Measurements from ENCODE around the gene SFMBT1. TPM values are rescaled to one million over a fixed set of nuclear protein-coding genes. Genes with fewer than 3 reads are reported as not detected.

The SFMBT1 gene
- total RNA-seq, 1 donor = 34.1 TPM

DNA sequence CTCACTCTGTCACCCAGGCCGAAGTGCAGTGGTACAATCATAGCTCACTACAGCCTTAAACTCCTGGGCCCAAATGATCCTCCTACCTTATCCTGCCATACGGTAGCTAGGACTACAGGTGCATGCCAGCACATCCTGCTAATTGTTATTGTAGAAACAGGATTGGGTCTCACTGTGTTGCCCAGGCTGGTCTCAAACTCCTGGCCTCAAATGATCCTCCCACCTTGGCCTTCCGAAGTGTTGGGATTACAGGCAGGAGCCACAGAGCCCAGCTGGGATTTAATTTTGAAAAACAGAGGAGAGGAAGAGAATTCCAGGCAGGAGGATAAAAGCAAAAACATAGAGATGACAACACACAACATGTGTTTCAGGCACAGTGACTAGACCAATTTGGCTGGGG, 40.5 kb downstream of the SFMBT1 start:
- H3K9me3 ChIP-seq (ENCODE audit: low read depth, low read length) = no peaks in the 10 kb centered on the region
- H3K27me3 ChIP-seq (ENCODE audit: insufficient read depth, low read length) = no peaks in the 10 kb centered on the region
- no peak overlapping the region for H3K4me3 ChIP-seq (ENCODE audit: low read length)
- peaks cover 5% of the 10 kb centered on the region for H3K4me1 ChIP-seq (ENCODE audit: insufficient read depth, low read length)

DNA sequence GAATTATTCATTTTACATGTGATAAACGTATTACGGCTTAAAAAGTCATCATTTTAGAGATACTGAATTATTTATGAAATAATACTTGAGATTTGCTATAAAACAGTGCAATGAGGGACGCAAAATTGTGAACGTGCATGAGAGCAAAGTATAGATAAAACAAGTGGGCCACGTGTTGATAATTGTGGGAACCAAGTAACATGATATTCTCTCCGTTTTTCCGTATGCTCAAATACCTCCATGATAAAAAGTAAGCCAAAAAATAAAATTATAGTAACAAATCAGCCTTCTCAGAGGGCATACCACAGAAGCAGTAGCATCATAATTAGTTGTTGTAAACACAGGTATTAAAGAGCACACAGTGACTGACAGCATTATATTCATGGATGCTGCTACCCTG, 42.6 kb downstream of the SFMBT1 start:
- H3K4me1 ChIP-seq (ENCODE audit: insufficient read depth, low read length) = no peaks in the 10 kb centered on the region
- no peaks in the 10 kb centered on the region for H3K27me3 ChIP-seq (ENCODE audit: insufficient read depth, low read length)
- H3K9me3 ChIP-seq (ENCODE audit: low read depth, low read length) = no peaks in the 10 kb centered on the region
- no peak overlapping the region for H3K4me3 ChIP-seq (ENCODE audit: low read length)

DNA sequence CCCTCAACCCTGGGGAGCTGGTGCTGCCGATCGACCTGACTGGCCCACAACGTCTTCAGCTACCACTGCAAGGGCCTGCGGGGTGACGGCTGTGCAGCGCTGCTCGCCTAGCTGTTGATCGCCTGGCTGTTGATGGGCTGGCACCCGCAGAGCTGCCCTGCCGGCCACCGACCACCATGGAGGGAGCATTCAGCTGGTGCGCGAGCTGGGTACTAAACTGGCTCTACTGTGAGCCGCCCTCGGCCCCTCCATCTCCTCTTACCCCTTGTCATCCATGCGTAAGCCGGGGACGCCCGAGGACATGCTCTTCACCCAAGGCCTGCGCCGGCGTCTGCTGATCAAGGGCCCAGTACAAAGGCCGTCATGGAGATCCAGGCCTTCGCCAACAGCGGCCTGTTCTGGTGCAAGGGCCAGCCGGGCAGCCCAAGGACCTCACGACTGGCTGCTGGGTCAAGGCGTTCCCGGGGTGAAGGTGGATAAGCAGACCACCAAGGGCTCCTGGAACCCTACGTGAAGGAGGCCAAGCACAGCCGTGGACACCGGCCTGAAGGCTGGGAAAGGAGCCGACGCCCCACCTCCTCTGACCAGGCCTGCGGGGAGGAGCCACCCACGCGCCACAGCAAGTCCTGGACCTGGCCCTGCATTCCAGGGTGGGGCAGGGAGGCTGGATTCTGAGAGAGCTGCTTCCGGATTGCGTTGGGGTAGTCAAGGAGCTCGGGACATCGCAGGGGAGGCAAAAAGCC, 46.9 kb downstream of the SFMBT1 start:
- no peaks in the 10 kb centered on the region for H3K4me1 ChIP-seq (ENCODE audit: insufficient read depth, low read length)
- H3K27me3 ChIP-seq (ENCODE audit: insufficient read depth, low read length) = no peaks in the 10 kb centered on the region
- no peaks in the 10 kb centered on the region for H3K9me3 ChIP-seq (ENCODE audit: low read depth, low read length)
- no peak overlapping the region for H3K4me3 ChIP-seq (ENCODE audit: low read length)

DNA sequence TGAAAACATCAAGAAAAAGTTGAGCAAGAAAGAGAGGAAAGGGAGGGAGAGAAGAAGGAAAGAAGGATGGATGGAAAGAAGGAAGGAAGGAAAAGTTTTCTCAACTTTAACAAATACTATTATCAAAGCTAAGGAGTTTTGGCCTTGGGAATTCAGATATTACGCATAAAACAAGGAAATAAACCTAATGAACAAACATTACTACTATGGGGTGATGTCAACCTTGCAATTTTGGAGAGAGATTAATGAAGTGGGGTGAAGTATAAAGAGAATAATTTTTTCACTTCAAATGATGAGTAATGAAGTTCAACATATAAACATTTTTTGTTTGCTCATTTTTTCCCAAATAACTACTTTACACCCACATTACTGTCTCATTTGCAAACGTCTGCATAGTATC, 55.2 kb downstream of the SFMBT1 start:
- Histone ChIP-seq H3K4me3 (ENCODE audit: low read length) (no peak overlapping the region), H3K9me3 (ENCODE audit: low read depth, low read length) (no peaks in the 10 kb centered on the region), H3K27me3 (ENCODE audit: insufficient read depth, low read length) (no peaks in the 10 kb centered on the region), H3K4me1 (ENCODE audit: insufficient read depth, low read length) (no peaks in the 10 kb centered on the region)

DNA sequence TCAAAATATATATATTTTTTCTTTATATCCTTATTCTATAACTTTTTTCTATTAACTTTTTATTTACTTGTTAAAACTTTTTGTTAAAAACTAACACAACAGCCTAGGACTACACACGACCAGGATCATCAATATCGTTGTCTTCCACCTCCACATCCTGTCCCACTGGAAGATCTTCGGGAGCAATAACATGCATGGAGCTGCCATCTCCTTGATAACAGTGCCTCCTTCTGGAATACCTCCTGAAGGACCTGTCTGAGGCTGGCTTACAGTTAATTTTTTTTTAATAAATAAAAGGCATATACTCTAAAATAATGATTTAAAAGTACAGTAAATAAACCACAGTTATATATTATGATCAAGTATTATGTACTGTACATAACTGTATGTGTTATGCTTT, 58.9 kb downstream of the SFMBT1 start:
- Histone ChIP-seq H3K4me3 (ENCODE audit: low read length) (no peak overlapping the region), H3K4me1 (ENCODE audit: insufficient read depth, low read length) (peaks cover 17% of the 10 kb centered on the region), H3K27me3 (ENCODE audit: insufficient read depth, low read length) (no peaks in the 10 kb centered on the region), H3K9me3 (ENCODE audit: low read depth, low read length) (no peaks in the 10 kb centered on the region)

DNA sequence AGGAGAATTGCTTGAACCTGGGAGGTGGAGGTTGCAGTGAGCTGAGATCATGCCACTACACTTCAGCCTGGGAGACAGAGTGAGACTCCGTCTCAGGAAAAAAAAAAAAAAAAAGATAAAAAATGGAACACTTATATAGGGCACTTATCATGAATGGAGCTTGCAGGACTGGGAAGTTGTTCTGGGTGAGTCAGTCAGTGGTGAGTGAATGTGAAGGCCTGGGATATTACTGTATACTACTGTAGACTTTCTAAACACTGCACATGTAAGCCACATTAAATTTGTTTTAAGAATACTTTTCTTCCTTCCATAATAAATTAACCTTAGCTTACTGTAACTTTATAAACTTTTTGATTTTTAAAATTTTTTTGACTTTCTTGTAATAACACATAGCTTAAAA, 59.8 kb downstream of the SFMBT1 start:
- peaks cover 17% of the 10 kb centered on the region for H3K4me1 ChIP-seq (ENCODE audit: insufficient read depth, low read length)
- no peak overlapping the region for H3K4me3 ChIP-seq (ENCODE audit: low read length)
- H3K27me3 ChIP-seq (ENCODE audit: insufficient read depth, low read length) = no peaks in the 10 kb centered on the region
- no peaks in the 10 kb centered on the region for H3K9me3 ChIP-seq (ENCODE audit: low read depth, low read length)

DNA sequence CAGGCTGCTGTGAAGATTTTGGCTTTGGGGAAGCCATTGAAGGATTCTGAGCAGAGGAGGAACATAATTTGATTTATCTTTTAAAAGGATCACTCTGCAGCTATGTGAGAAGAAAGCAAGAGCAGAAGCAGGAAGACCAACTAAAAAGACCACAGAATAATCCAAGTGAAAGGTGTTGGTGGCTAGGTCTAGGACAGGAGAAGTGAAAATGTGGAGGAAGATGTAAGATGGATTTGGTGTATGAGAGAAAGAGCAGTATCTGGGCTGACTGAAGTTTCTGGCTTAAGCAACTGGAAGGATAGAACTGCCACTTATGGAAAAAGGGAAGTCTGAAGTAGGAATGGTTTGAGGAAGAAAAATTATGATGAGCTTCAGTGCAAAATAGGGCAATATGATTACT, 62.0 kb downstream of the SFMBT1 start:
- Histone ChIP-seq H3K4me3 (ENCODE audit: low read length) (no peak overlapping the region), H3K9me3 (ENCODE audit: low read depth, low read length) (no peaks in the 10 kb centered on the region), H3K27me3 (ENCODE audit: insufficient read depth, low read length) (no peaks in the 10 kb centered on the region), H3K4me1 (ENCODE audit: insufficient read depth, low read length) (peaks cover 17% of the 10 kb centered on the region)

DNA sequence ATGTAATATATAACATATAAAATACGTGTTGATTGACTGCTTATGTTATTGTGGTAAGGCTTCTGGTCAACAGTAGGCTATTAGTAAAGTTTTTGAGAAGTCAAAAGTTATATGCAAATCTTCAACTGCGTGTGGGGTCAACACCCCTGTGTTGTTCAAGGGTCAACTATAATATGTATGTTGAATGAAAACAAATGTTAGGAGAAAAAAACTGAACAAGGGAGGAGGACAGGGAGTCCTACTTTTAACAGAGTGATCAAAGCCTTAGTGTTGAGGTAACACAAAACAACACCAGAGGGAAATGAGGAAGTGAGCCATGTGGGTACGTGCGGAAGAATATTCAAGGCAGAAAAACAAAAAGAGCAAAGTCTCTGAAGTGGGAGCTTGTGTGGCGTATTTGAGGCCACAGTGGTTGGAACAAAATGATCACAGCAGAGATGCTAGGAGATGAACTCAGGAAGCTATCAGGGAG, 62.5 kb downstream of the SFMBT1 start:
- Histone ChIP-seq H3K4me1 (ENCODE audit: insufficient read depth, low read length) (peaks cover 17% of the 10 kb centered on the region), H3K27me3 (ENCODE audit: insufficient read depth, low read length) (no peaks in the 10 kb centered on the region), H3K4me3 (ENCODE audit: low read length) (no peak overlapping the region), H3K9me3 (ENCODE audit: low read depth, low read length) (no peaks in the 10 kb centered on the region)

DNA sequence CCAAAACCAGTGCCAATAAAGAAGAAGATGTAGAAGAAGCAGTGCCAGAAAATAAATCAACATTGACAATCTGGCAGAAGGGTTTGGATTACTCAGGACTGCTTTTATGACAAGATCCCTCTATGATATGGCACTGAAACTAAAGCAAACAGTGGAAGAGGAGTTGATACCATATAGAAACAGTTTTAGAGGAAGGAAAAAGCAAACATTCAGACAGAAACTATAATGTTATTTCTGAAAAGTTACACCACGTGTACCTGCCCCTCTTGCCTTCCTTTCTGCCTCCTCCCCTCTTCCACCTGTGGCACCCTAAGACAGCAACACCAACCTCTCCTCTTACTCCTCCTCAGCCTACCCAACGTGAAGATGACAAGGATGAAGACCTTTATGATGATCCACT, 63.0 kb downstream of the SFMBT1 start:
- Histone ChIP-seq H3K4me1 (ENCODE audit: insufficient read depth, low read length) (peaks cover 17% of the 10 kb centered on the region), H3K4me3 (ENCODE audit: low read length) (no peak overlapping the region), H3K9me3 (ENCODE audit: low read depth, low read length) (no peaks in the 10 kb centered on the region), H3K27me3 (ENCODE audit: insufficient read depth, low read length) (no peaks in the 10 kb centered on the region)

DNA sequence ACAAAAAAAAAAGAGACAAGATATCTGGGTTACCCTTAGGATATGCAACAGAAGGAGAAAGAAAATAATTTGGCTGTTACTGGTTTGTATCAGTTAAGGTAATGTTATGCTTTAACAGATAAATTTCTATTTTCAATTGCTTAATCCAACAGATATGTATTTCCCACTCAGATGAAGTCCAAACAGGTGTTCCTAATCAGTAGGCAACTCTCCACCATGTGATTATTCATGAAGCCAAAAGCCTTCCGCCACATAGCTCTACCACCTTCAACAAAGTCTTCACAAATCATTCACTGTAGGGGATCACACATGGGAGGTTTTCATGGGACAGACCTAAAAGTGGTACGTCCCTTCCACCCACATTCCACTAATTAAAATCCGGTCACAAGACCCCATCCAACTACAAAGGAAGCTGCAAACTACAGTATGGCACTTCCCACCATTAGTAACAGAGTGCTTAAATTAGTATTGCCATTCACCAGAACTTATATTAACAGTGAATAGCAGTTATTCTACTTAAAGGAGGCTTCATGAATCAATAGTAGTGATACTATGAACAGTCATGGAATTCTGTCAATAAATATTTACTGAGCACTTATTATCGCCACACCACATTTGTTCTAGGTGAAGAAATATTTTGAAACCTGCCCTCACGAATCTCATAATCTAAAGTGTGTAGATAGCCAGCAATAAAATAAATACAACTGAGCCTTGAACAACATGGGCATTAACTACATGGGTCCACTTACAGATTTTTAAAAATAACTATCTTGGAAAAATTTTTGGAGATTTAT, 66.5 kb downstream of the SFMBT1 start:
- Histone ChIP-seq H3K4me3 (ENCODE audit: low read length) (no peak overlapping the region), H3K9me3 (ENCODE audit: low read depth, low read length) (no peaks in the 10 kb centered on the region), H3K4me1 (ENCODE audit: insufficient read depth, low read length) (peaks cover 17% of the 10 kb centered on the region), H3K27me3 (ENCODE audit: insufficient read depth, low read length) (no peaks in the 10 kb centered on the region)

DNA sequence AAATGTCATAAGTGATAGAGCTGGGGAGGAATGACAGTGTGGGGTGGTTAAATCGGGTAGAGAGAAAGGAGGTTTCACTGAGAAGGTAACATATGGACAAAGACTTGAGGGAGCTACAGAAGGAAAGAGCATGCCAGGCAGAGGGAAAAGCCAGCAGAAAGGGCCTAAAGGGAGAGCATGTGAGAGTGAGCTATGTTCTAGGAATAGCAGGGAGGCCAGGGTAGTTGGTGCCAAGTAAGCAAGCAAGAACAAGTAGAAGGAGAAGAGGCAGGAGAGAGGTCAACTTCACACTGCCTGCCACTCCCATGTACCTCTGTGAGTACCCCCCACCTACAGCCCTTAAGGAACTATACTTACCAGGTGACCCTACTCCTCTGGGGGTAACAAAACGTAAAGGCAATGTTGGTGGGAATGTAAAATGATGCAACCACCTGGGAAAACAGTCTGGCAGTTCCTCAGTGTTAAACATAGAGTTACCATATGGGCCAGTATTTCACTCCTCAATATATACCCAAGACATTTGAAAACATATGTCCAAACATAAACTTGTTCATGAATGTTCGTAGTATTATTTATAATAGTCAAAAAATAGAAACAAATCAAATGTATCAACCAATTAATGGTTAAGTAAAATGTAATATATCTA, 67.6 kb downstream of the SFMBT1 start:
- H3K4me3 ChIP-seq (ENCODE audit: low read length) = no peak overlapping the region
- H3K9me3 ChIP-seq (ENCODE audit: low read depth, low read length) = no peaks in the 10 kb centered on the region
- H3K27me3 ChIP-seq (ENCODE audit: insufficient read depth, low read length) = no peaks in the 10 kb centered on the region
- peaks cover 5% of the 10 kb centered on the region for H3K4me1 ChIP-seq (ENCODE audit: insufficient read depth, low read length)

DNA sequence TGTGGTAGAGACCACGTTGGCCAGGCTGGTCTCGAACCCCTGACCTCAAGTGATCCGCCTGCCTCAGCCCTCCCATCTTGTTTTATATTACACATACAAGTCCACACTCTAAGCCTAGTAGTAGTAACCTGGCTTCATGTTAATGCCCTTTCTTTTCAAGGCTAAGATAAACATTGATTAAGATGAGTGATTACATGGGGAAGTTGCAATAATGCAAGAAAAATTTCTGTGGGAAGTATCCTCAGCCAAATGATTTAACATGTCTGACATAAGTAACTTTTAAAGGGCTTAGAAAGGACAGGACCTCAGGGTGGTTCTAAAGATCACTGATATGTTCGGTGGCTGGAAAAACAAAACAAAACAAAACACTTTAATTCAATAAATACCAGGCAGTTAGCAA, 72.1 kb downstream of the SFMBT1 start:
- no peaks in the 10 kb centered on the region for H3K27me3 ChIP-seq (ENCODE audit: insufficient read depth, low read length)
- no peak overlapping the region for H3K4me3 ChIP-seq (ENCODE audit: low read length)
- no peaks in the 10 kb centered on the region for H3K9me3 ChIP-seq (ENCODE audit: low read depth, low read length)
- no peaks in the 10 kb centered on the region for H3K4me1 ChIP-seq (ENCODE audit: insufficient read depth, low read length)

DNA sequence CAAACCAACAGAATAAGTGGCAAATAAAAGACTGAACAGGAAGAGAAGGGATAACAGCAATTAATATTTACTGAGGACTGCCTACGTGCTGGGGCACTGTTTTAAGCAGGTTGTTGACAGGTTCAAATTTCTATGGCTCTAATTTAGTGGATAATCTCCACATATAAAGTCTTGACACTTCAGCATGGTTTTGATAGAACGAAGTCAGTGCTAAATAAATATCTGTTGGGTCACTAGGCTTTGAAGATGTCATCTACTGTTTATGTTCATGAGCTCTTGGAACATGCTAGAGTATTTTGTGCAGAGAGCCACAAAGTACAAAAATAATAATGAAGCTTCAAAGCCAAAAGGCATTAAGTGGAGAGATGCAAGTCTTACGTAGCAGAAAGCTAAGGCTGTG, 74.0 kb downstream of the SFMBT1 start:
- Histone ChIP-seq H3K9me3 (ENCODE audit: low read depth, low read length) (no peaks in the 10 kb centered on the region), H3K4me1 (ENCODE audit: insufficient read depth, low read length) (no peaks in the 10 kb centered on the region), H3K4me3 (ENCODE audit: low read length) (no peak overlapping the region), H3K27me3 (ENCODE audit: insufficient read depth, low read length) (no peaks in the 10 kb centered on the region)

DNA sequence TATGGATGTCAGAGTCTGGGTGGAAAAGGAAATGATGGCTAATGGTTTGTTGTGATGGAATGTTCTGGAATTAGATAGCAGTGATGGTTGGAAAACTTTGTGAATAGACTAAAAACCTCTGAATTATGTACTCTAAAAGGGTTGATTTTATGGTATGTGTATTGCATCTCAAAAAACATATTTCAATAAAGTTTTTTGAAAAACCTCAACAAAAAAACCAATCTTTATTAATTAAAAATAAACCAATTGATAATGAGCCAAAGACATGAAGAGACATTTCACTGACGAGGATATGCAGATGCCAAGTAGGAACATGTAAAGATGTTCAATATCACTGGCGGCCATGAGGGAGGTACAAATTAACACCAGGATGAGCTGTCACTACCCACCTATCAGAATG, 78.5 kb downstream of the SFMBT1 start:
- no peaks in the 10 kb centered on the region for H3K9me3 ChIP-seq (ENCODE audit: low read depth, low read length)
- H3K4me3 ChIP-seq (ENCODE audit: low read length) = no peak overlapping the region
- no peaks in the 10 kb centered on the region for H3K4me1 ChIP-seq (ENCODE audit: insufficient read depth, low read length)
- H3K27me3 ChIP-seq (ENCODE audit: insufficient read depth, low read length) = no peaks in the 10 kb centered on the region

DNA sequence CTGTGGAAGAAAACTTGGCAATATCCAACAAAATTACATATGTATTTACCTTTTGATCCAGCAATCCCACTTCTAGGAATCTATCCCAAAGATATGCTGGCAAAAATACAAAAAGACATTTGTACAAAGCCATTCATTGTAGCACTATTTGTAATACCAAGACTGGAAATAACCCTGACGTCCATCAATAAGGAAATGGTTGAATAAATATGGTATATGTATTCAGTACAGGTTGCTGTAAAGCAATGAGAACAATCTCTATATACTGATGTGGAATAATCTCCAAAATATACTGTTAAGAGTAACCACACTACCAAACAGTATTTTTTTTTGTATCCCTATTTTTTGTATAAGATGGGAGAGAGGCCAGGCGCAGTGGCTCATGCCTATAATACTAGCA, 83.7 kb downstream of the SFMBT1 start:
- Histone ChIP-seq H3K4me1 (ENCODE audit: insufficient read depth, low read length) (no peaks in the 10 kb centered on the region), H3K27me3 (ENCODE audit: insufficient read depth, low read length) (no peaks in the 10 kb centered on the region), H3K4me3 (ENCODE audit: low read length) (no peak overlapping the region), H3K9me3 (ENCODE audit: low read depth, low read length) (no peaks in the 10 kb centered on the region)
